ENCODE data around the gene AP1B1. TPM values are rescaled to one million over a fixed set of nuclear protein-coding genes. Genes with fewer than 3 reads are reported as not detected.

AP1B1 gene
- total RNA-seq, 6 experiments from 2014 or later: 89.1 to 101 (median 89.9) TPM

- Mint-ChIP-seq H3K36me3 (ENCODE audit: low read depth) (peaks cover 23% of the 10 kb centered on the region), H3K4me1 (ENCODE audit: low read depth) (no peaks in the 10 kb centered on the region), H3K9me3 (no peaks in the 10 kb centered on the region), H3K27me3 (ENCODE audit: insufficient read depth) (peaks cover 9% of the 10 kb centered on the region), H3K27ac (no peak overlapping the region), H3K4me3 (no peak overlapping the region)
- DNase-seq: no peak
- 0 out of 2 replicates have a peak, but pooled peaks have one; percentile 5 for TF ChIP-seq CTCF (IDR thresholded peaks at IDR 0.05)
Measured at GRCh38 chr22:29302681-29303465, 85.5 kb downstream of the AP1B1 start.

- H3K4me3 Mint-ChIP-seq: no peak overlapping the region
- no peak overlapping the region for H3K27ac Mint-ChIP-seq
- H3K36me3 Mint-ChIP-seq (ENCODE audit: low read depth): peaks cover 28% of the 10 kb centered on the region
- H3K27me3 Mint-ChIP-seq (ENCODE audit: insufficient read depth): peaks cover 9% of the 10 kb centered on the region
- no peaks in the 10 kb centered on the region for H3K9me3 Mint-ChIP-seq
- DNase-seq: no peak
- H3K4me1 Mint-ChIP-seq (ENCODE audit: low read depth): no peaks in the 10 kb centered on the region
- TF ChIP-seq CTCF (IDR thresholded peaks at IDR 0.05): no peak
Measured at GRCh38 chr22:29302402-29302680, 86.0 kb downstream of the AP1B1 start.

GRCh38 chr22:29301716-29302401 lies 86.5 kb downstream of the AP1B1 start:
- Mint-ChIP-seq H3K36me3 (ENCODE audit: low read depth) (peaks cover 33% of the 10 kb centered on the region), H3K9me3 (no peaks in the 10 kb centered on the region), H3K4me1 (ENCODE audit: low read depth) (no peaks in the 10 kb centered on the region), H3K4me3 (no peak overlapping the region), H3K27me3 (ENCODE audit: insufficient read depth) (peaks cover 9% of the 10 kb centered on the region), H3K27ac (peak overlapping the region; percentile 25; the same call in 1 of the 2 replicates)
- no peak for DNase-seq
- TF ChIP-seq CTCF (IDR thresholded peaks at IDR 0.05): no peak

GRCh38 chr22:29300807-29301601 lies 87.4 kb downstream of the AP1B1 start:
- H3K4me3 Mint-ChIP-seq: no peak overlapping the region

More at GRCh38 chr22:29300807-29301601, 87.4 kb downstream of the AP1B1 start:
- DNase-seq: no peak
- H3K27ac Mint-ChIP-seq: peak overlapping the region; percentile 25
- H3K9me3 Mint-ChIP-seq: no peaks in the 10 kb centered on the region
- TF ChIP-seq CTCF (IDR thresholded peaks at IDR 0.05): no peak
- peaks cover 36% of the 10 kb centered on the region for H3K36me3 Mint-ChIP-seq (ENCODE audit: low read depth)
- no peaks in the 10 kb centered on the region for H3K4me1 Mint-ChIP-seq (ENCODE audit: low read depth)
- peaks cover 9% of the 10 kb centered on the region for H3K27me3 Mint-ChIP-seq (ENCODE audit: insufficient read depth)
